K562 (cell line): ENCODE measurements around the gene NCBP2. TPM values are rescaled to one million over a fixed set of nuclear protein-coding genes. Genes with fewer than 3 reads are reported as not detected.

ENCODE experiments used
- CHCHD3 ChIP-seq: fragments of 250-450 bp; sonication (Bioruptor Pico); IDR thresholded peaks from 2 replicates; pipeline ENCODE4 v2.1.2; 2022; ENCODE audit warnings: mild to moderate bottlenecking
- CHD4 ChIP-seq: fragments of 200-600 bp; sonication (generic); IDR thresholded peaks from 3 replicates; pipeline ENCODE4 v1.6.1; 2012; ENCODE audit warnings: low read depth, mild to moderate bottlenecking, mixed read lengths, low read length, inconsistent platforms; ENCODE audit not compliant: insufficient read depth, insufficient replicate concordance, poor library complexity, severe bottlenecking
- HDGF ChIP-seq: fragments of 450-650 bp; IDR thresholded peaks from 2 replicates; pipeline ENCODE4 v1.6.1; 2016
- HNRNPH1 ChIP-seq: fragments of 200-400 bp; formaldehyde crosslinking; optimal IDR thresholded peaks from 2 replicates; pipeline ENCODE3; 2017; ENCODE audit warnings: low read depth, mild to moderate bottlenecking, low read length, moderate library complexity
- KDM4B ChIP-seq, 2 experiments: fragments of 450-650 bp in 1 of 2; sonication (generic) in 1 of 2; IDR thresholded peaks; 2 replicates each; pipeline ENCODE4 v1.6.1; 2016 to 2017; ENCODE audit warnings: borderline replicate concordance in 2 of 2, antibody characterized with exemption in 1 of 2, low read depth in 1 of 2, mild to moderate bottlenecking in 1 of 2
- NR2C2 ChIP-seq, 2 experiments: fragments of 200-800 bp in 1 of 2; sonication (Bioruptor generic) in 1 of 2; sonication (generic) in 1 of 2; formaldehyde crosslinking in 1 of 2; IDR thresholded peaks; 2 replicates each; pipeline versions ENCODE4 v1.6.1 to v1.8.0; 2016 to 2022; ENCODE audit warnings: mild to moderate bottlenecking in 1 of 2, missing compliant biosample characterization in 1 of 2, missing genetic modification characterization in 1 of 2, missing genetic modification reagents in 1 of 2
- POU5F1 ChIP-seq: fragments of 150-350 bp; IDR thresholded peaks from 2 replicates; pipeline ENCODE4 v1.6.1; 2014; ENCODE audit warnings: borderline replicate concordance, low read length, low read depth, mild to moderate bottlenecking; ENCODE audit not compliant: partially characterized antibody
- RBM14 ChIP-seq: fragments of 200-400 bp; formaldehyde crosslinking; IDR thresholded peaks from 2 replicates; pipeline ENCODE4 v1.6.1; 2018; ENCODE audit warnings: low read depth, mild to moderate bottlenecking, low read length, moderate library complexity, borderline replicate concordance; ENCODE audit not compliant: insufficient read depth
- SIN3A ChIP-seq, 2 experiments: fragments of 150-350 bp in 1 of 2; IDR thresholded peaks; 2 replicates each; pipeline ENCODE4 v1.6.1; 2011 to 2016; ENCODE audit warnings: borderline replicate concordance in 2 of 2, low read depth in 2 of 2, low read length in 2 of 2, mild to moderate bottlenecking in 2 of 2, moderate library complexity in 2 of 2; ENCODE audit not compliant: control insufficient read depth in 1 of 2
- SMARCA4 ChIP-seq: fragments of 450-650 bp; IDR thresholded peaks from 2 replicates; pipeline ENCODE4 v1.6.1; 2016
- STAT5B ChIP-seq: fragments of 250-450 bp; sonication (Bioruptor Pico); IDR thresholded peaks from 2 replicates; pipeline ENCODE4 v1.8.0; 2021; ENCODE audit warnings: mild to moderate bottlenecking, inconsistent platforms
- TBP ChIP-seq: optimal IDR thresholded peaks from 2 replicates; pipeline ENCODE3; 2011; ENCODE audit warnings: low read depth, low read length, improper control_type of control experiment
- ZNF134 ChIP-seq: fragments of 250-450 bp; sonication (Bioruptor Pico); conservative IDR thresholded peaks from 2 replicates; pipeline ENCODE4 v1.4.0; 2020
- ZNF23 ChIP-seq: fragments of 250-450 bp; sonication (Bioruptor Pico); IDR thresholded peaks from 2 replicates; pipeline ENCODE4 v1.4.0; 2020; ENCODE audit warnings: mild to moderate bottlenecking
- ZNF282 ChIP-seq: sonication (generic); formaldehyde crosslinking; IDR thresholded peaks from 2 replicates; pipeline ENCODE4 v1.8.1; 2023; ENCODE audit warnings: missing genetic modification reagents
- ZNF551 ChIP-seq: fragments of 250-450 bp; sonication (Bioruptor Pico); IDR thresholded peaks from 2 replicates; pipeline ENCODE4 v1.5.0; 2021; ENCODE audit warnings: mild to moderate bottlenecking, moderate library complexity
- ZNF76 ChIP-seq: fragments of 250-450 bp; sonication (Bioruptor Pico); IDR thresholded peaks from 2 replicates; pipeline ENCODE4 v1.4.0; 2020; ENCODE audit warnings: mild to moderate bottlenecking, moderate library complexity, borderline replicate concordance
- polyA plus RNA-seq, 8 experiments: library from polyadenylated mRNA; depleted of rRNA in 4 of 8; stranded (reverse) in 5 of 8; unstranded in 3 of 8; fragments of >200 nt; fragmentation: Nextera tagmentation in 2 of 8; fragmentation: Illumina TruSeq in 1 of 8; extraction: Ambion mirVana in 2 of 8; extraction: Trizol in 1 of 8; gene quantifications; 2 replicates each; pipeline versions ENCODE4 v1.2.1 to v1.2.3, GENCODE V29; 2011 to 2014; ENCODE audit warnings: inconsistent platforms in 1 of 8, missing spikeins in 1 of 8
- total RNA-seq, 7 experiments: library from RNA; depleted of rRNA in 6 of 7; stranded (reverse); fragments of >200 nt in 6 of 7; fragmentation: Illumina TruSeq in 2 of 7; extraction: Trizol in 2 of 7; gene quantifications; 2 replicates each; pipeline versions ENCODE4 v1.2.1 to v1.2.3, GENCODE V29; 2011 to 2021; ENCODE audit warnings: low replicate concordance in 1 of 7
- TF ChIP-seq, protein P1 (sequence below): sonication (generic); formaldehyde crosslinking; IDR thresholded peaks from 2 replicates; pipeline ENCODE4 v1.5.0; 2020; ENCODE audit warnings: missing genetic modification reagents
- TF ChIP-seq, protein P2 (sequence below): fragments of 250-450 bp; sonication (Bioruptor Pico); IDR thresholded peaks from 2 replicates; pipeline ENCODE4 v1.4.0; 2020; ENCODE audit warnings: borderline replicate concordance
- TF ChIP-seq, protein P3 (sequence below): fragments of 250-450 bp; sonication (Bioruptor Pico); IDR thresholded peaks from 2 replicates; pipeline ENCODE4 v1.9.0; 2021; ENCODE audit warnings: mild to moderate bottlenecking, inconsistent platforms

NCBP2 gene
- total and polyA plus RNA-seq, 9 of the 15 experiments (the other 6 are each of a cell fraction or from before 2014, with no cell fraction given), result 56.4 to 102 (median 82.3) TPM

DNA sequence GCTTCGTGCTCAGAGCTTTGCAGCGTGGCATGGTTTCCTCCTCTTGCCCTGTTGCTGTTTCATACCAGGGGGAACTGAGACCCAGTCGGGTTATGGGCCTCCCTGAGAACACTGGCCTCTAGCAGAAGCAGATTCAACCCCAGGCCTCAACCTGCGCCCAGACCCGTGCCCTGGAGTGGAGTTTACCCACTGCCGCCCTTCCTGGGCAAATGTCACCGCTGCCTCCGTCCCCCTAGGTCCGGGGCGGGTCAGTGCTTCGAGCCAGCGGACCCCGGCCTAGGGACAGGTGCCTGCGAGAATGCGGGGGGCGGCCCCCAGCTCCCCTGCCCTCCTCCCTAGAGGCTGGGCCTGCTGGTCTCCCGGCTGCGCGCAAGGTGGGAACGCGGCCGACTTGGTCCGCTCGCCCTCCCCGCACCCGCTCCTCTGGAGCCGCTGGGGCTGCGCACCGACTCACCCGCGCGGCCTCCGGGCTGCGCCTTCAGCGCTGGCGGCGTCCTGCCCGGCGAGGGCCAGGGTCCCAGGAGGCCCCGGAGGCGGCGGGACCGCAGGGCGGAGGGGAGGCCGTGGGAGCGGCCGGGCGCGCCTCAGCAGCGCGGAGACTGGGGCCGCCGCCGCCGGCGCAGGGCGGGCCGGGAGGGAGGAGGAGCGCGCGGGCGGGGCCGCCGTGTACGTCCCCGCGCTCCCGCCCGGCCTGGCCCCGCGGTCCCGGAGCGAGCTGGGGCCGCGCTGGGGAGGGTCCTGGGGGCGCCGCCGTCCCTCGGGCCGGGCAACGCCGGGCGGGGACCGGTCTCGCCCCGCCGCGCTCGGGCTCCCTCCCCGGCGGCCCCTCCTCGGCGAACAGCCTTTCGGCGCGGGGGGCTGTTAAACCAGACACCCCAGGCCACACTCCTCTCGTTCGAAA, 26.2 kb upstream of the NCBP2 start, which contains the start of gene PIGZ (continued):
- TF ChIP-seq, protein P1, sequence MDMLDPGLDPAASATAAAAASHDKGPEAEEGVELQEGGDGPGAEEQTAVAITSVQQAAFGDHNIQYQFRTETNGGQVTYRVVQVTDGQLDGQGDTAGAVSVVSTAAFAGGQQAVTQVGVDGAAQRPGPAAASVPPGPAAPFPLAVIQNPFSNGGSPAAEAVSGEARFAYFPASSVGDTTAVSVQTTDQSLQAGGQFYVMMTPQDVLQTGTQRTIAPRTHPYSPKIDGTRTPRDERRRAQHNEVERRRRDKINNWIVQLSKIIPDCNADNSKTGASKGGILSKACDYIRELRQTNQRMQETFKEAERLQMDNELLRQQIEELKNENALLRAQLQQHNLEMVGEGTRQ (CRISPR knock-in tag), result no peak
- peak; percentile 8 for TF ChIP-seq TBP
- TF ChIP-seq NR2C2 (CRISPR knock-in tag; IDR thresholded peaks at IDR 0.05), result 0 out of 2 replicates have a peak, but pooled peaks have one; percentile 29
- no peak for TF ChIP-seq NR2C2 (tag; IDR thresholded peaks at IDR 0.05)
- TF ChIP-seq CHCHD3 (CRISPR knock-in tag), result no peak
- no peak for TF ChIP-seq ZNF76 (CRISPR knock-in tag)
- TF ChIP-seq STAT5B (CRISPR knock-in tag), result no peak
- TF ChIP-seq CHD4, result no peak
- no peak for TF ChIP-seq ZNF134 (CRISPR knock-in tag)
- no peak for TF ChIP-seq ZNF551 (CRISPR knock-in tag)
- no peak for TF ChIP-seq SMARCA4
- no peak for TF ChIP-seq ZNF23 (CRISPR knock-in tag)
- TF ChIP-seq KDM4B (IDR thresholded peaks at IDR 0.05; ENCODE audit: borderline replicate concordance in 2 of 2, low read depth in 1 of 2), result peak in 1 of 2 experiments; percentile 61; a peak in 1 of 4 replicates
- no peak for TF ChIP-seq HNRNPH1
- TF ChIP-seq SIN3A (IDR thresholded peaks at IDR 0.05; ENCODE audit: borderline replicate concordance in 2 of 2, control insufficient read depth in 1 of 2, low read depth in 2 of 2, low read length in 2 of 2), result no peak; a peak in 1 of 4 replicates
- TF ChIP-seq, protein P2, sequence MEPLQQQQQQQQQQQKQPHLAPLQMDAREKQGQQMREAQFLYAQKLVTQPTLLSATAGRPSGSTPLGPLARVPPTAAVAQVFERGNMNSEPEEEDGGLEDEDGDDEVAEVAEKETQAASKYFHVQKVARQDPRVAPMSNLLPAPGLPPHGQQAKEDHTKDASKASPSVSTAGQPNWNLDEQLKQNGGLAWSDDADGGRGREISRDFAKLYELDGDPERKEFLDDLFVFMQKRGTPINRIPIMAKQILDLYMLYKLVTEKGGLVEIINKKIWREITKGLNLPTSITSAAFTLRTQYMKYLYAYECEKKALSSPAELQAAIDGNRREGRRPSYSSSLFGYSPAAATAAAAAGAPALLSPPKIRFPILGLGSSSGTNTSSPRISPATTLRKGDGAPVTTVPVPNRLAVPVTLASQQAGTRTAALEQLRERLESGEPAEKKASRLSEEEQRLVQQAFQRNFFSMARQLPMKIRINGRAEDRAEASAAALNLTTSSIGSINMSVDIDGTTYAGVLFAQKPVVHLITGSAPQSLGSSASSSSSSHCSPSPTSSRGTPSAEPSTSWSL (CRISPR knock-in tag), result no peak
- no peak for TF ChIP-seq POU5F1
- TF ChIP-seq, protein P3, sequence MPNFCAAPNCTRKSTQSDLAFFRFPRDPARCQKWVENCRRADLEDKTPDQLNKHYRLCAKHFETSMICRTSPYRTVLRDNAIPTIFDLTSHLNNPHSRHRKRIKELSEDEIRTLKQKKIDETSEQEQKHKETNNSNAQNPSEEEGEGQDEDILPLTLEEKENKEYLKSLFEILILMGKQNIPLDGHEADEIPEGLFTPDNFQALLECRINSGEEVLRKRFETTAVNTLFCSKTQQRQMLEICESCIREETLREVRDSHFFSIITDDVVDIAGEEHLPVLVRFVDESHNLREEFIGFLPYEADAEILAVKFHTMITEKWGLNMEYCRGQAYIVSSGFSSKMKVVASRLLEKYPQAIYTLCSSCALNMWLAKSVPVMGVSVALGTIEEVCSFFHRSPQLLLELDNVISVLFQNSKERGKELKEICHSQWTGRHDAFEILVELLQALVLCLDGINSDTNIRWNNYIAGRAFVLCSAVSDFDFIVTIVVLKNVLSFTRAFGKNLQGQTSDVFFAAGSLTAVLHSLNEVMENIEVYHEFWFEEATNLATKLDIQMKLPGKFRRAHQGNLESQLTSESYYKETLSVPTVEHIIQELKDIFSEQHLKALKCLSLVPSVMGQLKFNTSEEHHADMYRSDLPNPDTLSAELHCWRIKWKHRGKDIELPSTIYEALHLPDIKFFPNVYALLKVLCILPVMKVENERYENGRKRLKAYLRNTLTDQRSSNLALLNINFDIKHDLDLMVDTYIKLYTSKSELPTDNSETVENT (CRISPR knock-in tag), result peak; percentile 12; the same call in 1 of the 2 replicates
- no peak for TF ChIP-seq ZNF282 (CRISPR knock-in tag)
- TF ChIP-seq RBM14, result no peak
- no peak for TF ChIP-seq HDGF
